COLO668 (cell line): ENCODE data around the gene DDX19B.
"Not testable (repeated sequence)": the region's sequence is repeated elsewhere in the genome, so short reads cannot be mapped to it uniquely, and the experiment has no call there.

Source experiments
- DNase-seq: peaks from one replicate; lab custom pipeline; 2025; ENCODE audit not compliant: unreplicated experiment; lab: John Stamatoyannopoulos, UW

DDX19B gene

DNA sequence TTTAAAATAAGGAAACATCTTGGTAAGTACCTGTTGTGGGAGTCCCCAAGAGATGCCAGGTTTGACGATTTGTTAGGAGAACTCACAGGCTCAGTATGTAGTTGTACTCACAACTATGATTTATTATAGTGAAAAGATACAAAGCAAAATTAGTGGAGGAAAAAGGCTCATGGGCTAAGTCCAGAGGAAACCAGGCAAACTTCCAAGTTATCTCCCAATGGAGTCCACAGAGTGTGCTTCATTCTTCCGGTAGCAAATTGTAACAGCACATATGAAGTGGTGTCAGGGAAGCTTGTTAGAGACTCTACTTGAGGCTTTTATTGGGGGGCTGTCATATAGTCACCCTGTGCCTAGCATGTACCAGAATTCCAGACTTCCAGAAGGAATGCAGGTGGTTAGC lies 50.0 kb downstream of the DDX19B start:
- no peak for DNase-seq

DNA sequence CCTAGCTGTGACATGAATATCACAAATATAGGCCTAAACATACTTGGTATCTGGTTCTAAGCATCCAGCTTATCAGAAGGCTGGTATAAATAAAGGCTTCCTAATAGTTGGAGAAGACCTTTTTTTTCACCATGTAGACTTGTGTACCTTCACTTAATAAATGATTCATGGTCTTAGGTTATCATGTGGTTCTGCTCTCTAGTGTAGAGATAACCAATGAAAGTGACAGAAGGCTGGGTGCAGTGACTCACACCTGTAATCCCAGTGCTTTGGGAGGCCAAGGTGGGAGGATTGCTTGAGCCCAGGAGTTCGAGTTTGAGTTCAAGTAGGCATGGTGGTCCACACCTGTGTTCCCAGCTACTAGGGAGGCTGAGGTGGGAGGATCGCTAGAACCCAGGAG lies 50.8 kb downstream of the DDX19B start:
- no peak for DNase-seq

DNA sequence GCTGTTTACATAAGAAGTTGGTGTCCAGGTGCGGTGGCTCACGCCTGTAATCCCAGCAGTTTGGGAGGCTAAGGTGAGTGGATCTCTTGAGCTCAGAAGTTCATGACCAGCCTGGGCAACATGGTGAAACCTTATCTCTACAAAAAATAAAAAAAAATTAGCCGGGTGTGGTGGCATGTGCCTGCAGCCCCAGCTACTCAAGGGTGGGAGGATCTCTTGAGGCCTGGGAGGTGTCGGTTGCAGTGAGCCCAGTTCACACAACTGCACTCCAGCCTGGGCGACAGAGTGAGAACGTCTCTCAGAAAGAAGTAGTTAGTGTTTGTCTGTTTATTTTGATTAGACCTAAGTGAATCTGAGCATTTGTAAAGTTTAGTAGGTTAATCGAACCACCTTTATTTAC lies 60.6 kb downstream of the DDX19B start:
- DNase-seq = no peak

DNA sequence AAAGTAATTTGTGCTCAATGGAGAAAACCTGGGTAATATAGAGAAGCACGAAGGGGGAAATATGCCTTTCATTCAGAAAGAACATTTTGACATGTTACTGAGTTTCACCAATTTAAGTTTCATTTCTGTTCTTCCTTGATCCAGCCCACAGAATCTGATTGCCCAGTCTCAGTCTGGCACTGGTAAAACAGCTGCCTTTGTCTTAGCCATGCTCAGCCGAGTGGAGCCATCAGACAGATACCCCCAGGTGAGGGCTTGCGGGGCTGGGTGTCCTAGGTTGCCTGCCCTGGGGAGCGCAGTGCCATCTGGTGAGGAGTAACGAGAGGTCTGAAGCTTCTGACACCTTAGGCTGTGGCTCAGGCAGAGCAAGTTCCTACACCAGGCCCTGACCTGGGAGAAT lies 65.4 kb downstream of the DDX19B start:
- no peak for DNase-seq

DNA sequence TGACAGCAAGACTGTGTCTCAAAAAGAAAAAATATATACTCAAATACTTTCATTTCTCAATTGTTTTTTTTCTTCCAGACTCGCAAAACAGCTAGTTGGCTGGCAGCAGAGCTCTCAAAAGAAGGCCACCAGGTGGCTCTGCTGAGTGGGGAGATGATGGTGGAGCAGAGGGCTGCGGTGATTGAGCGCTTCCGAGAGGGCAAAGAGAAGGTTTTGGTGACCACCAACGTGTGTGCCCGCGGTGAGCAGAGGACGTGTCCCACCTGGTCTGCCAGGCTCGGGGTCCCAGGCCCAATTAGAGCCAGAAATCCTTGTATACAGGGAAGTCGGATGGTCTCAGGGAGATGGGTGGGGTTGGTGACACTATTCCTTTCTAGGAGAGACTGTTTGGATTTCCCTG lies 71.2 kb downstream of the DDX19B start:
- not testable (repeated sequence) for DNase-seq

DNA sequence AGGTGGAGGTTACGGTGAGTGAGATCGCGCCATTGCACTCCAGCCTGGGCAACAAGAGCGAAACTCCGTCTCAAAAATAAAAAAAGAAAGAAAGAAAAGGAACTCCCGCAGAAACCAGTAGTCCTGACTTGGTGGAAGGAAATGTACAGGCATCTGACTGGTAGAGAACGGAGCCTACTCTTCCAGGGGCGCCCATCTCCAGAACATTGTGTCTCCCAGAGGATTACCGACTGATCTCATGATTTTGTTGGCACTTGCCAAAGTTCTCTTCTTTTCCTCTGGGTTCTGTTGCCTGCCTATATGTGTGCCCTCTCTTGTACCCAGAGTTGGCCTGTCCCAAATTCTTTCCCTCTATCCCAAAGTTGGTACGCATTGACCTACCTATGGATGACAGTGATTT lies 71.9 kb downstream of the DDX19B start:
- DNase-seq = no peak

DNA sequence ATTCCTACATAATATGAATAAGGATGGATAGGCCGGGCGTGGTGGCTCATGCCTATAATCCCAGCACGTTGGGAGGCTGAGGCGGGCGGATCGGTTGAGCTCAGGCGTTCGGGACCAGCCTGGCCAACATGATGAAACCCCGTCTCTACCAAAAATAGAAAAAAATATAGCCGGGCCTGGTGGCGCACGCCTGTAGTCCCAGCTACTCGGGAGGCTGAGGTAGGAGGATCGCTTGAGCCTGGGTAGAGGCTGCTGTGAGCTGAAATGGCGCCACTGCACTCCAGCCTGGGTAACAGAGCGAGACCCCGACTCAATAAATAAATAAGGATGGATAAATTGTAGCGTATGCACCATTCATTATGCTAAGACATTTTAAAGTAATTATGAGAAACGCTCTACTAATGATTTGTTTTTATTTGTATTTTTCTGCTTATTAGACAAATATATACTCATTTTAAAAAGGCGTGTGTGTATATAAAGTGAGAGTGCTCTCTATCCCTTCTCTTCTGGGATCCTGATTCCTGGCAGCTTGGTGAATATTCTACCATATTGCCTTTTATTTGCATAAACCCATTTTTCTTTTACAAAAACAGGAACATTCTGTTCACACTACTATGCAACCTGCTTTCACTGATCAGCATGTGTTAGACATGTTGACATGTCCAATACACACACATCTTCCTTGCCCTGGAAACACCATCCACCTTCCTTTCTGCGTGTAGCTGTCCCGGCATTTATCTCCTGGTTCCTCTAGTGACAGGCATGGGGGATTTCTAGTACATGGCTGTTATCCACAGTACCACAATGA lies 74.1 kb downstream of the DDX19B start:
- no peak for DNase-seq

DNA sequence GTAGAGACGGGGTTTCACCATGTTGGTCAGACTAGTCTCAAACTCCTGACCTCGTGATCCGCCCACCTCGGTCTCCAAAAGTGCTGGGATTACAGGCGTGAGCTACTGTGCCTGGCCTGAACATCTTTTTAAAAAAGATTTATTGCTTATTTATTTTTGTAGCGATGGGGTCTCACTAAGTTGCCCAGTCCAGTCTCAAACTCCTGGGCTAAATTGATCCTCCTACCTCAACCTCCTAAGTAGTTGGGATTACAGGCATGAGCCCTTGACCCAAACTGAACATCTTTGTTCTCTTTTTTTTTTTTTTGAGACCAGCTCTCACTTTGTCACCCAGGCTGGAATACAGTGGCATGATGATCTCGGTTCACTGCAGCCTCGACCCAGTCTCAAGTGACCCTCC lies 75.2 kb downstream of the DDX19B start:
- no peak for DNase-seq

DNA sequence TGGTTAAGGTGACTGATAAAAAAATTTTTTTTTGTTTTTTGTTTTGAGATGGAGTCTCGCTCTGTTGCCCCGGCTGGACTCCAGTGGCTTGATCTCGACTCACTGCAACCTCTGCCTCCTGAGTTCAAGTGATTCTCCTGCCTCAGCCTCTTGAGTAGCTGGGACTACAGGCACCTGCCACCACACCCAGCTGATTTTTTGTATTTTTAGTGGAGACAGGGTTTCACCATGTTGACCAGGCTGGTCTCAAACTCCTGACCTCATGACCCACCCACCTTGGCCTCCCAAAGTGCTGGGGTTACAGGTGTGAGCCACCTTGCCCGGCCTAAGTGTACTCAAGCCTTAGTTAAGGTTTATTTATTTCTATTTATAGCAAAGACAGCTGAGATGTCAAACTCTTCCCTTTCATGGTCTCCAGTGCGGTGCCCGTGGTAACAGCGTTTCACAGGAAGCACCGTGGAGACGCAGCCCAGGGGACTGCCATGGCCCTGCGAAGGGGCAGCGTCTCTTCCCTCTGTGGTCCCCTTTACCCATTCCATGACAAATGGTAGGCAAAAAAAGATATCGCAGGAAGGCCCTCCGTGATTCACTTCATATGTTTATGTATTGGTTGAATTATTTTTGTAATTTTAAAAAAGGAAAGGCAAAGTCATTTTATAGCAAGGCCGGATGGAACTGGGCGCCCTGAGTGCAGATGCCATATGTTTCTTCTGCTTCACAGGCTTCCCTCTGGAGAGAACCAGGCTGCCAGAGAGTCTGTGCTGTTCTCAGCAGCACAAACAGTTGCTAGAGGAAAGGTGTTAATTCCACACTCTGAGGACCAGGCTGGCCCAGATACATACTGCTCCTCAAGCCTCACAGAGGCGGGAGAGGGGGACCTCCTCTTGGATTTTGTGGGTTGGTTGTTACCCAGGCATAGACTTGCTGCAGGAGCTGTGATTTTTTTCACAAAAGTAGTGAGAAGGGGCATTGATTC lies 76.9 kb downstream of the DDX19B start:
- no peak for DNase-seq

DNA sequence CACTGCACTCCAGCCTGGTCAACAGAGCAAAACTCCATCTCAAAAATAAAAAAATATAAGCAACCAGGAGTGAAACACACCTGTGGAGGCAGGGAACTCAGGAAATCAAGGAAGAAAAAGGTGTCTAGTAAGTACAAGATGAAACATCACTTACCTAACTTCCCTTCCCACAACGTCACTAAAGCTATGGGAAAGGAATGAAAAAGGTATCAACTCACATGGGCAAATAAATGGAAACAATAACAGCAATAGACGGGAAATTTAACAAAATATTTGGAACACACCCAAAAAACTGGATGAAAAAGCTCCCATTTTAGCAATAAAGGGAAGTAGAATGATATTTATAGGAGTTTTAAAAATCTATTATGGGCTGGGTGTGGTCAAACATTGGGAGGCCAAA lies 78.8 kb downstream of the DDX19B start:
- DNase-seq = no peak

DNA sequence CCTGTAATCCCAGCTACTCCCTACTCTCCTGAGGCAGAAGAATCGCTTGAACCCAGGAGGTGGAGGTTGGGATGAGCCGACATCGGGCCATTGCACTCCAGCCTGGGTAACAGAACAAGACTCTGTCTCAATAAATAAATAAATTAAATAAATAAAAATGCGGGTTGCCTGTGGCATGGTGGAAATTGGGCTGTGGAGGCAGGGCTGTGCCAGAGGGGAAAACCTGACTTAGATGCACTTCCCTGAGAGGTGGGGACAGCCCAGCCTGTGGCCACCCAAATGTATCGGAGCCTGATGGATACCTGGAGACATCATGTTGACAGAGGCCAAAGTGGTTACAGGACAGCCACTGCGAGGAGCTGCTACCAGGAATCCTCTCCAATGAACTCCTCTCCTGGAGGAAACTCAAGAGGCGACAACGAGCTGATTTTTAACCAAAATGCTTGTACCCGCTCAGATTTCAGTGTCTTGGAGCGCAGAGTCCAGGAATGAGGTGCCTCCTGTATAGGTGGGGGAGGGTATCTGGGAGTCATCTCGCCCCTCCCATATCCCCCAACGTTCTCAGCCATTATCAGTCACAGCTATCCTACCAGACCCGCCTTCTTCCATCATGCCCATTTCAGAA lies 80.0 kb downstream of the DDX19B start:
- no peak for DNase-seq

DNA sequence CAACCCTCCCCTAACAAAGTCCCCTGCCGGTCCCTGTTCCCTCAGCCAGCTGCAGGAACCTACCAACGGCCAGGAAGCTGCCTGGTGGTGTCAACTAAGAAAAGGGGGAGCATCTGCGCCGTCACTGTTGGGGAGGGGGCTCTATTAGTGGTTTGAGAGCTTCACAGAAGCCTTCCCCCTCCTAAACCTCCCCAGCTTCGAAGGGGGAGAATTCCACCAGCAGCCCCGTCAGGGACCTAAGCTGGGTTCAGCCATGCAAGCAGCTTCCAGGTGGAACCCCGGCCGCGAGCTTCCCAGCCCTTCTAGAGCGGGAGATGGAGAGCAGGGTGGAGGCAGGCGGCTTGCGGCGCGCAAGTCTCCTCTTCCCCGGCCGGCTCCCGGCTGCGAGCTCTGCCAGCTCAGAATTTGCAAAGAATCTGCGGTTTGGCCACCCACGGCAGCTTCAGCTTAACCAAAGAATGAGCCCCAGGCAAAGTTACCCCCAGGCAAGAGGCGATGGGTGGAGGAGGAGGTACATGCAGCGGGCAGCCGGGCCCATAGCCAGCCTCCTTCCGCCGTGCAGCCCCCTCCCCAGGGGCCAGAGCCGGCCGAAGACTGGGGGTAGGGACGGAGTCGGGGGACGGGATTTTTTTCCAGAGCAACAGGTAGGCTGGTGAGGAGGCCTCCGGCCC lies 81.4 kb downstream of the DDX19B start:
- peak; percentile 56 for DNase-seq

DNA sequence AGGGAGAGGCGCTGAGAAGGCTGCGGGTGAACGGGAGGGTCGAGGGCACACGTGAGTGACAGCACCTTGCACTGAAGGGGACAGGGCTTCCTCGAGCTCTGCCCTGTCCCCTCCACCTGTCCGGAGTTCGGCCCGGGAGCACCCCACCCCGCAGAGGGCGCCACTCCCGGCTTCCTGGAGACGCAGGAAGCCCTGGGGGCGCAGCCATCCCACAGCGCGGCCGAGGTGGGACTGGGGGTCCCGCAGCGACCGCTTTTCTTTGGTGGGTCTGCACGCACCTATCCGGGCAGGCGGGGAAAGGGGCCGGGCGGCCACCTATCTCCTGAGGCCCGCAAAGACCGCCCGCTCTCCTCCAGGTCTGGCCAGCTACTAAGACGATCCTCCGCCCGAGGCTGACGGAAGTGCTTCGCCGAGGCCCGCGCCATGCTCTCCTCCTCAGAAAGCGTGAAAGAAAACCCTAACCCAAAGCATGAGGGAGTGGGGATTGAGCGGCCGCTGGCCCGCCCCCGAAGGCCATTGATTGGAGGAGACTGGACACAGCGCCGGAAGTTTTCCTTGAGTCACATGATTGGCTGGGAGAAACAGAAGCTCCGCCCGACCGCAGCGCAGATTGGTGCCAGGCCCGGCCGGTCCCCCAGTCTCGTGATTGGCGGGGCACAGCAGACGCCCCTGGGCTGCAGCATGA lies 82.1 kb downstream of the DDX19B start:
- peak; percentile 96 for DNase-seq

DNA sequence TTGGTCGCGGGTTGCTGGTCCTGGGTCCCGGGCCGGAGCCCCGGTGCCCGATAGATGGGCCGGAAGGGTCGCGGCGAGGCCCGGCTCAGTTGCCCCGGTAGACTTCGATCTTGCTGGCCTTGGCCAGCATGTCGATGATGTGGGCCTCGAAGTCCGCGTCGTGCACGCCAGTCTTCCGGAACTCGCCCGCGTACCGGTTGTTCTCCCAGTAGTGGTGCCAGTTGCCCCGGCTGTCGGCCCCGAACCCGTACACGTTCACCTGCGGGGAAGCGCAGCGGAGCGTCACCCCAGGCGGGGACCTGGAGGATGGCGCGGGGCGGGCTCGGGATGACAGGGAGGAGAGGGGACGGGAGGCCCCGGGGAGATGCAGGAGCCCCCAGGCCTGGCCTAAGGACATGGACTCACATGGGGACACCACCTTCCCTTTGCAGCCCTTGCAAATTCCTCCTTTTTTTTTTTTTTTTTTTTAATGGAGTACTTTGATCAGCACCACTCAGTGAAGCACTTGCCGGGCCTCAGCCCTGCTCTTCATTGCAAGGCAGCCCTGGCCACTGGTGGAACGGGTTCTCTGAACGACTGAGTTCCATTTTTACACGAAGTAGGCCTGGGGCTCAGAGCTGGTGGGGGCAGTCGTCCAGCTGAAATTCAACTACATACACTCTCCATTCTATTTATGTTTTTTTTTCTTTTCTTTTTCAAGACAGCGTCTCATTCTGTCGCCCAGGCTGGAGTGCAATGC lies 82.8 kb downstream of the DDX19B start:
- peak; percentile 78 for DNase-seq

DNA sequence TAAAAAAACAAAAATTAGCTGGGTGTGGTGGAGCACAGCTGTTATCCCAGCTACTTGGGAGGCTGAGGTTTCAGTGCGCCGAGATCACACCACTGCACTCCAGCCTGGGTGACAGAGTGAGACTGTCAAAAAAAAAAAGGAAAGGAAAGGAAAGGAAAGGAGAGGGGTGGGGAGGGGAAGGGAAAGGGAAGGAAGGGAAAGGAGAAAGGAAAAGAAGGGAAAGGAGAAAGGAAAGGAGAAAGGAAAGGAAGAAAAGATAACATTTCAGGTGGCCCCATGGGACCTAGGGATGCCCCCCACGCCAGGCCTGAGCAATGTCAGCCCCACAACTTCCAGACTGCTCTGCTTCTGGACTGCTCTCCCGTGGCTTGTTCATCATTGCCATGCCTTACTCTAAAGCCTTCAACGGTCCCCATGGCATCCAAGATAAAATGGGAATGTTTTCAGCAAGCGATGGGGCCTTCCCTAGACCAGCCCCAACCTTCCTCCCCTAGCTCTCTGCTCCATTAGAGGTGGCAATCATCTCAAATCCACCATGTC lies 84.5 kb downstream of the DDX19B start:
- DNase-seq = no peak
